K562 (cell line): ENCODE results near the gene COQ9.

ENCODE experiments used
- BRD4 ChIP-seq: fragments of 200-600 bp; sonication (generic); IDR thresholded peaks from 2 replicates; pipeline ENCODE4 v1.6.1; 2017; ENCODE audit warnings: inconsistent platforms
- EP300 ChIP-seq: IDR thresholded peaks from 2 replicates; pipeline ENCODE4 v1.6.1; 2012; ENCODE audit warnings: low read length, improper control_type of control experiment
- HDAC1 ChIP-seq, 2 experiments: fragments of 450-650 bp; IDR thresholded peaks; 2 replicates each; pipeline ENCODE4 v1.6.1; 2016 to 2017; ENCODE audit warnings: inconsistent platforms in 1 of 2, mild to moderate bottlenecking in 1 of 2, moderate library complexity in 1 of 2
- MEF2A ChIP-seq: IDR thresholded peaks from 2 replicates; pipeline ENCODE4 v1.6.1; 2011; ENCODE audit warnings: low read depth, mild to moderate bottlenecking, low read length, moderate library complexity; ENCODE audit not compliant: control insufficient read depth
- MYNN ChIP-seq, 2 experiments: sonication (generic); formaldehyde crosslinking in 1 of 2; IDR thresholded peaks; 2 replicates each; pipeline versions ENCODE4 v1.5.0 to v1.6.1; 2016 to 2020; ENCODE audit warnings: antibody characterized with exemption in 1 of 2, missing genetic modification reagents in 1 of 2
- NCOA1 ChIP-seq: fragments of 450-650 bp; IDR thresholded peaks from 2 replicates; pipeline ENCODE4 v1.6.1; 2016; ENCODE audit warnings: low read depth
- NFIC ChIP-seq: fragments of 450-650 bp; IDR thresholded peaks from 2 replicates; pipeline ENCODE4 v1.6.1; 2017; ENCODE audit warnings: mild to moderate bottlenecking, inconsistent platforms
- RFX5 ChIP-seq: IDR thresholded peaks from 2 replicates; pipeline ENCODE4 v1.6.1; 2011; ENCODE audit warnings: low read depth, mild to moderate bottlenecking, improper control_type of control experiment, low read length
- SNRNP70 ChIP-seq: fragments of 200-400 bp; formaldehyde crosslinking; optimal IDR thresholded peaks from 2 replicates; pipeline ENCODE3; 2017; ENCODE audit warnings: low read depth, low read length
- SP1 ChIP-seq: sonication (generic); formaldehyde crosslinking; IDR thresholded peaks from 2 replicates; pipeline ENCODE4 v1.8.1; 2022; ENCODE audit warnings: mild to moderate bottlenecking, missing genetic modification reagents

- no peak for TF ChIP-seq SNRNP70
- no peak for TF ChIP-seq SP1 (CRISPR knock-in tag)
- no peak for TF ChIP-seq RFX5
- TF ChIP-seq EP300 = no peak
- TF ChIP-seq NFIC = no peak
- TF ChIP-seq BRD4 = no peak
- no peak for TF ChIP-seq NCOA1
- no peak for TF ChIP-seq MEF2A
- TF ChIP-seq MYNN (IDR thresholded peaks at IDR 0.05) = no peak
- TF ChIP-seq MYNN (CRISPR knock-in tag; IDR thresholded peaks at IDR 0.05) = no peak
- TF ChIP-seq HDAC1 (IDR thresholded peaks at IDR 0.05) = no peak
Measured at GRCh38 chr16:57413301-57413730, 34.0 kb upstream of the COQ9 start.
